Activated CD8-positive, alpha-beta T cell treated with anti-CD3 and anti-CD28 coated beads, Interleukin-2, amount 10 ng/mL, durations not matched to agents 7 days and 5 days (primary cell): ENCODE results near the gene MACROD2. TPM values are rescaled to one million over a fixed set of nuclear protein-coding genes. Genes with fewer than 3 reads are reported as not detected.

Experiments used
- ATAC-seq: fragments of 150-1000 bp; cut with Tn5 transposase; one replicate; pipeline ENCODE4 v1.10.0; 2021; ENCODE audit warnings: moderate library complexity
- CTCF ChIA-PET: fragments of 350-600 bp; sonication (Branson Sonifier 250); formaldehyde crosslinking; loops from one replicate; lab custom pipeline; 2021; ENCODE audit warnings: antibody characterized with exemption; lab: Charles Lee
- POLR2A ChIA-PET: fragments of 350-600 bp; sonication (Branson Sonifier 250); formaldehyde crosslinking; loops from one replicate; lab custom pipeline; 2021; ENCODE audit warnings: antibody characterized with exemption; lab: Charles Lee
- DNase-seq: peaks from one replicate; pipeline ENCODE4 v3.0.0-alpha.2; 2020
- H3K27ac Mint-ChIP-seq: one replicate; pipeline ENCODE4 v1.8.0; 2021; ENCODE audit warnings: mild to moderate bottlenecking, mixed read lengths
- H3K27me3 Mint-ChIP-seq: one replicate; pipeline ENCODE4 v1.8.0; 2021; ENCODE audit warnings: low read depth, mixed read lengths
- H3K36me3 Mint-ChIP-seq: one replicate; pipeline ENCODE4 v1.8.0; 2021; ENCODE audit warnings: low read depth, mixed read lengths
- H3K4me1 Mint-ChIP-seq: one replicate; pipeline ENCODE4 v1.8.0; 2021; ENCODE audit warnings: low read depth, mixed read lengths
- H3K4me3 Mint-ChIP-seq: one replicate; pipeline ENCODE4 v1.8.0; 2021; ENCODE audit warnings: mild to moderate bottlenecking, mixed read lengths
- H3K9me3 Mint-ChIP-seq: one replicate; pipeline ENCODE4 v1.8.0; 2022; ENCODE audit warnings: mixed read lengths; ENCODE audit not compliant: insufficient read depth
- total RNA-seq, 2 experiments: library from RNA; stranded (reverse); gene quantifications; one replicate each; pipeline ENCODE4 v1.2.3, GENCODE V29; 2021

MACROD2 gene
- total RNA-seq, 2 experiments from 2014 or later: 0.08 TPM; not detected in 1

- no peaks in the 10 kb centered on the region for H3K36me3 Mint-ChIP-seq
- no peaks in the 10 kb centered on the region for H3K9me3 Mint-ChIP-seq
- no peaks in the 10 kb centered on the region for H3K4me1 Mint-ChIP-seq
- ATAC-seq (no peak), DNase-seq (no peak)
- no peaks in the 10 kb centered on the region for H3K27me3 Mint-ChIP-seq
- ChIA-PET CTCF (no interaction called here), POLR2A (interaction anchor here (0.6 kb wide), 1 partner anchor 59 kb away, joined by 3 read pairs; no protein-coding TSS in a partner anchor)
- H3K27ac Mint-ChIP-seq: no peak overlapping the region
- H3K4me3 Mint-ChIP-seq: no peak overlapping the region
Measured at GRCh38 chr20:14432597-14432996, 437.3 kb downstream of the MACROD2 start.

GRCh38 chr20:14434384-14435136 is 439.2 kb downstream of the MACROD2 start:
- Mint-ChIP-seq H3K4me3 (no peak overlapping the region), H3K27ac (no peak overlapping the region), H3K4me1 (no peaks in the 10 kb centered on the region), H3K36me3 (no peaks in the 10 kb centered on the region), H3K27me3 (no peaks in the 10 kb centered on the region), H3K9me3 (no peaks in the 10 kb centered on the region)
- DNase-seq (no peak), ATAC-seq (no peak)
- POLR2A ChIA-PET: no interaction called here
- CTCF ChIA-PET: no interaction called here

- Mint-ChIP-seq H3K27ac (no peak overlapping the region), H3K36me3 (no peaks in the 10 kb centered on the region), H3K27me3 (no peaks in the 10 kb centered on the region), H3K4me3 (no peak overlapping the region), H3K9me3 (peaks cover 3% of the 10 kb centered on the region), H3K4me1 (no peaks in the 10 kb centered on the region)
- ChIA-PET CTCF (no interaction called here), POLR2A (no interaction called here)
- ATAC-seq (no peak), DNase-seq (no peak)
Measured at GRCh38 chr20:14441201-14441600, 445.9 kb downstream of the MACROD2 start.

GRCh38 chr20:14444106-14444505 is 448.8 kb downstream of the MACROD2 start:
- no peak overlapping the region for H3K4me3 Mint-ChIP-seq
- no peaks in the 10 kb centered on the region for H3K36me3 Mint-ChIP-seq
- H3K4me1 Mint-ChIP-seq: no peaks in the 10 kb centered on the region
- no peak for ATAC-seq
- H3K27me3 Mint-ChIP-seq: no peaks in the 10 kb centered on the region
- ChIA-PET POLR2A (no interaction called here), CTCF (no interaction called here)
- no peak overlapping the region for H3K27ac Mint-ChIP-seq
- H3K9me3 Mint-ChIP-seq: peaks cover 3% of the 10 kb centered on the region
- DNase-seq: no peak

DNA sequence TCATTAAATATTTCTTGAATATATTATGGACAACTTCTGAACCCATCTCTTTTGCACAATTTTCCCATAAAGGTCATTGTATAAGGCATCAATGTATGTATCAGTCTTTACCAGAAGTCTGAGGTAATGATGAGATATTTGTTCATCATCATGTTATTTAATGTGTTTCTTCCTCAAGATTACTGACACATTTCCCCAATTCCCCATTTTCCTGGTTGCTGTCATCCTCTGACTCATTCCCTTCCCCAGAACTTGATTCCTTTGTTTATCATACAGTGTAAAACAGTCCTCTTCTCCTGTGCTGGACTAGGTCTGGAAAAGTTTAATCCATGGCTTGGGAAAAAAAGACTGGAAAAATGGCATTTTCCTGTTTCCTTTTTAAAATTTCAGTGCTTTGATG is 450.0 kb downstream of the MACROD2 start:
- no peak for ATAC-seq
- POLR2A ChIA-PET: no interaction called here
- H3K36me3 Mint-ChIP-seq: no peaks in the 10 kb centered on the region

GRCh38 chr20:14445902-14446301 is 450.6 kb downstream of the MACROD2 start:
- no peak for ATAC-seq
- no peaks in the 10 kb centered on the region for H3K27me3 Mint-ChIP-seq
- CTCF ChIA-PET: no interaction called here

More for the DNA sequence above, 450.0 kb downstream of the MACROD2 start:
- Mint-ChIP-seq H3K4me3 (no peak overlapping the region), H3K27me3 (no peaks in the 10 kb centered on the region), H3K4me1 (no peaks in the 10 kb centered on the region), H3K9me3 (peaks cover 3% of the 10 kb centered on the region), H3K27ac (no peak overlapping the region)
- CTCF ChIA-PET: no interaction called here
- DNase-seq: no peak

GRCh38 chr20:14446446-14446845 is 451.1 kb downstream of the MACROD2 start:
- H3K9me3 Mint-ChIP-seq: no peaks in the 10 kb centered on the region
- ATAC-seq: no peak
- H3K36me3 Mint-ChIP-seq: no peaks in the 10 kb centered on the region
- H3K27me3 Mint-ChIP-seq: no peaks in the 10 kb centered on the region
- DNase-seq: no peak
- POLR2A ChIA-PET: no interaction called here
- no peak overlapping the region for H3K27ac Mint-ChIP-seq
- CTCF ChIA-PET: no interaction called here
- H3K4me3 Mint-ChIP-seq: no peak overlapping the region
- H3K4me1 Mint-ChIP-seq: no peaks in the 10 kb centered on the region

More at GRCh38 chr20:14445902-14446301, 450.6 kb downstream of the MACROD2 start:
- POLR2A ChIA-PET: no interaction called here
- Mint-ChIP-seq H3K4me1 (no peaks in the 10 kb centered on the region), H3K36me3 (no peaks in the 10 kb centered on the region), H3K9me3 (peaks cover 3% of the 10 kb centered on the region), H3K27ac (no peak overlapping the region), H3K4me3 (no peak overlapping the region)
- DNase-seq: no peak

- Mint-ChIP-seq H3K9me3 (no peaks in the 10 kb centered on the region), H3K27me3 (no peaks in the 10 kb centered on the region), H3K27ac (no peak overlapping the region), H3K4me1 (no peaks in the 10 kb centered on the region), H3K4me3 (no peak overlapping the region), H3K36me3 (no peaks in the 10 kb centered on the region)
- ChIA-PET CTCF (no interaction called here), POLR2A (no interaction called here)
- DNase-seq (no peak), ATAC-seq (no peak)
Measured at GRCh38 chr20:14449323-14449722, 454.0 kb downstream of the MACROD2 start.

DNA sequence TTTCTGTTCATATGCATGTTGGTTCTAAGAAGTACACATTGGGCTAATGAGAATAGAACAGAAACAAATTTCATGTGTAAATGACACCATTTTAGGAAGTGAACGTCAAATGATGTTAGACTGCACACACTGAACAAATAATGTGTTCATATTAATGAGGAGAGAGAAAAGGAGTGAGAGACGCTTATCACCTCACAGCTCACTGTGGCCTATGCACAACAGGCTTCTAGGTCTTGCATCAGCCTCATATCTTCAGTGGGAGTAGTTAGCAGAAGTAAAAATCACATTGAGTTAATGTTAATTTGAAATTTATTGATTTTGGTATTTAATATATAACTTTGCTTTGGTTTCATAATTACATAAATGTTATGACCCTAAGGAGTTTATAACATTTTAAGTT is 454.9 kb downstream of the MACROD2 start:
- no peak for ATAC-seq
- CTCF ChIA-PET: no interaction called here

GRCh38 chr20:14451458-14451857 is 456.1 kb downstream of the MACROD2 start:
- POLR2A ChIA-PET: no interaction called here
- no peaks in the 10 kb centered on the region for H3K27me3 Mint-ChIP-seq
- no peak overlapping the region for H3K4me3 Mint-ChIP-seq
- ATAC-seq (no peak), DNase-seq (no peak)
- no peaks in the 10 kb centered on the region for H3K36me3 Mint-ChIP-seq
- no peak overlapping the region for H3K27ac Mint-ChIP-seq
- CTCF ChIA-PET: no interaction called here
- peaks cover 5% of the 10 kb centered on the region for H3K9me3 Mint-ChIP-seq
- H3K4me1 Mint-ChIP-seq: no peaks in the 10 kb centered on the region

More for the DNA sequence above, 454.9 kb downstream of the MACROD2 start:
- DNase-seq: no peak
- POLR2A ChIA-PET: no interaction called here
- Mint-ChIP-seq H3K27me3 (no peaks in the 10 kb centered on the region), H3K9me3 (no peaks in the 10 kb centered on the region), H3K27ac (no peak overlapping the region), H3K4me3 (no peak overlapping the region), H3K36me3 (no peaks in the 10 kb centered on the region), H3K4me1 (no peaks in the 10 kb centered on the region)

DNA sequence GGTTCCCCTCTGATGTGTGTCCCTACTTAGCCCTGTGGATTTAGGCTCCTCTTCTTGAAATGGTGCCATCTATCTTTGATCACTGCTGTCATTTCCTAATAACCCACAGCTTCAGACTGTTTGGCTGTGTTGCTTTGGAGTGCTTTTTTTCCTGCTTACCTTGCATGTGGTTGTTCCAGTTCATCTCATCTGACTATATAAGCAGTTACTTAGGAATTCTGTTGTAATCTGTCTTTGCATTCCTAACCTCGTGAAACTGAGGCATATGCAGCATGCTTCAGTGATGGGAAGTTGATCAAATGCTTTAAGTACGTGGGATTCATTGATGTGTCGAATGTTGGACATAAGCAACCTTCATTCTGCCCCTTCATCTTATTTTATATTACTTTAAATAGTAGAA is 457.9 kb downstream of the MACROD2 start:
- Mint-ChIP-seq H3K27me3 (no peaks in the 10 kb centered on the region), H3K27ac (no peak overlapping the region), H3K9me3 (peaks cover 5% of the 10 kb centered on the region), H3K4me1 (no peaks in the 10 kb centered on the region), H3K36me3 (no peaks in the 10 kb centered on the region), H3K4me3 (no peak overlapping the region)
- ATAC-seq (no peak), DNase-seq (no peak)
- ChIA-PET POLR2A (no interaction called here), CTCF (no interaction called here)

GRCh38 chr20:14454296-14454695 is 459.0 kb downstream of the MACROD2 start:
- no peaks in the 10 kb centered on the region for H3K4me1 Mint-ChIP-seq
- peaks cover 5% of the 10 kb centered on the region for H3K9me3 Mint-ChIP-seq
- no peaks in the 10 kb centered on the region for H3K27me3 Mint-ChIP-seq
- no peak for ATAC-seq
- no peaks in the 10 kb centered on the region for H3K36me3 Mint-ChIP-seq
- no peak overlapping the region for H3K27ac Mint-ChIP-seq
- POLR2A ChIA-PET: no interaction called here
- no peak overlapping the region for H3K4me3 Mint-ChIP-seq
- CTCF ChIA-PET: no interaction called here
- no peak for DNase-seq
